ENCODE data around the gene PCDHA2.

- TF ChIP-seq CTCF (IDR thresholded peaks at IDR 0.05; ENCODE audit: extremely low read depth in 1 of 2, insufficient read depth in 1 of 2, low read depth in 1 of 2, low read length in 2 of 2) (peak; percentile 24 to 35), EZH2 (IDR thresholded peaks at IDR 0.05; ENCODE audit: borderline replicate concordance, low read depth, low read length, severe bottlenecking) (no peak)
Observed at GRCh38 chr5:140801494-140801841, 6.8 kb downstream of the PCDHA2 start.

Data from endothelial cell of umbilical vein (primary cell).